K562 (cell line): ENCODE data around the gene MATN1. TPM values are rescaled to one million over a fixed set of nuclear protein-coding genes. Genes with fewer than 3 reads are reported as not detected.

ENCODE experiments used
- PHB ChIP-seq: fragments of 250-450 bp; sonication (Bioruptor Pico); IDR thresholded peaks from 2 replicates; pipeline ENCODE4 v1.5.0; 2021
- RREB1 ChIP-seq: fragments of 250-450 bp; sonication (Bioruptor Pico); IDR thresholded peaks from 2 replicates; pipeline ENCODE4 v1.4.0; 2020
- ZHX1 ChIP-seq: fragments of 150-350 bp; conservative IDR thresholded peaks from 2 replicates; pipeline ENCODE4 v1.6.1; 2014; ENCODE audit warnings: low read length
- polyA plus RNA-seq, 8 experiments: library from polyadenylated mRNA; depleted of rRNA in 4 of 8; stranded (reverse) in 5 of 8; unstranded in 3 of 8; fragments of >200 nt; fragmentation: Nextera tagmentation in 2 of 8; fragmentation: Illumina TruSeq in 1 of 8; extraction: Ambion mirVana in 2 of 8; extraction: Trizol in 1 of 8; gene quantifications; 2 replicates each; pipeline versions ENCODE4 v1.2.1 to v1.2.3, GENCODE V29; 2011 to 2014; ENCODE audit warnings: inconsistent platforms in 1 of 8, missing spikeins in 1 of 8
- total RNA-seq, 7 experiments: library from RNA; depleted of rRNA in 6 of 7; stranded (reverse); fragments of >200 nt in 6 of 7; fragmentation: Illumina TruSeq in 2 of 7; extraction: Trizol in 2 of 7; gene quantifications; 2 replicates each; pipeline versions ENCODE4 v1.2.1 to v1.2.3, GENCODE V29; 2011 to 2021; ENCODE audit warnings: low replicate concordance in 1 of 7

MATN1 gene
- total and polyA plus RNA-seq, 9 of the 15 experiments (the other 6 are each of a cell fraction or from before 2014, with no cell fraction given) = 0.10 to 2.3 (median 1.2) TPM

DNA sequence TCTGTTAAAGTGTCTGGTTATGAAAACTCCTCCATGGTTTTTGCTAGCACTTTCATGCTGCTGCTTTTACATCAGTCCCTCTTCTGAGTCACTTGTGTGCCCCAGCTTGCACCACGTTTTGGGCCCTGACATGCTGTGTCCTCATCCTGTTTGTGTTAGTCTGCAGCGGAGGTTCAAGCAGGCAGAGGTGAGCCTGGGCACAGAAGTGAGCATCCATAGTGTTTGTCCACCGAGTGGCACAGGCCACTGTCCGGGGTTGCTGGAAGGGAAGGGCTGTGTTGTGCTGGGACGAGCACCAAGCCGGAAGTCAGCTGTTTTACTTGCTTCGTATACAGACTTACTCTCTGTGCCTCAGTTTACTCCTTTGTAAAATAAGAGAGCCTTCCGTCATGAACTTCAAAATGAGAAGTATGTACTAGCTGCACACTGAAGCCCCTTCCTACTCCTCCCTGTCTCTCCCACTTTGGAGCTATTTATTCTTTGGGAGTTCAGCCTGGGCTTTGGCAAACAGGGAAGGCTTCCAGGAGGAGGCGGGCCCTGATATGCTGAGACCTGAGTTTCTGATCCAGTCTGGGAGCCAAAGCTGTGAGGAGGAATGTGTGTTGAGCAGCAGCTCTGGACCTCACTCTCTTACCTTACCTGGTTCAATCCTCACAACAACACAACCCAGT lies 44.9 kb upstream of the MATN1 start (continued):
- TF ChIP-seq RREB1 (CRISPR knock-in tag) (peak; percentile 27; the same call in 1 of the 2 replicates), PHB (CRISPR knock-in tag) (no peak), ZHX1 (no peak)
